H1 (cell line): ENCODE measurements around the gene VASP. TPM values are rescaled to one million over a fixed set of nuclear protein-coding genes. Genes with fewer than 3 reads are reported as not detected.

Experiments used
- CTCF ChIA-PET: fragments of 300-600 bp; sonication (Branson Sonifier 250); formaldehyde crosslinking; loops from one replicate; lab custom pipeline; 2021; ENCODE audit not compliant: partially characterized antibody; lab: Charles Lee
- POLR2A ChIA-PET: fragments of 300-600 bp; sonication (Branson Sonifier 250); formaldehyde crosslinking; loops from one replicate; lab custom pipeline; 2021; ENCODE audit warnings: inconsistent platforms; ENCODE audit not compliant: partially characterized antibody; lab: Charles Lee
- DNase-seq, 2 experiments: peaks; one replicate each; pipeline versions ENCODE4 v3.0.0 to v3.0.0-alpha.2; 2010 to 2022; ENCODE audit warnings: low spot score in 2 of 2, low read depth in 1 of 2, mixed read lengths in 1 of 2
- FAIRE-seq: peaks from 2 replicates; lab custom pipeline; 2011; peaks lifted over from hg19 to GRCh38; lab: Jason Lieb, UNC
- H2AFZ ChIP-seq: 2 replicates; pipeline ENCODE4 v1.8.1; 2012; ENCODE audit warnings: low read length, inconsistent platforms
- H2AK5ac ChIP-seq: 2 replicates; pipeline ENCODE4 v1.6.1; 2013; ENCODE audit warnings: low read depth, low read length
- H2BK120ac ChIP-seq: replicated peaks from 2 replicates; pipeline ENCODE3; 2013; ENCODE audit warnings: low read depth, low read length, inconsistent platforms
- H2BK12ac ChIP-seq: 2 replicates; pipeline ENCODE4 v1.6.1; 2013; ENCODE audit warnings: low read depth, low read length
- H2BK15ac ChIP-seq: 2 replicates; pipeline ENCODE4 v1.6.1; 2013; ENCODE audit warnings: low read length
- H2BK20ac ChIP-seq: 2 replicates; pipeline ENCODE4 v1.6.1; 2013; ENCODE audit warnings: low read length
- H2BK5ac ChIP-seq: 2 replicates; pipeline ENCODE4 v1.6.1; 2013; ENCODE audit warnings: low read depth, low read length
- H3K14ac ChIP-seq: 2 replicates; pipeline ENCODE4 v1.6.1; 2013; ENCODE audit warnings: inconsistent platforms; ENCODE audit not compliant: insufficient read length
- H3K18ac ChIP-seq: 2 replicates; pipeline ENCODE4 v1.6.1; 2013; ENCODE audit warnings: low read length; ENCODE audit errors: extremely low read depth
- H3K23ac ChIP-seq: 2 replicates; pipeline ENCODE4 v1.6.1; 2013; ENCODE audit warnings: inconsistent platforms; ENCODE audit not compliant: insufficient read length
- H3K23me2 ChIP-seq: 2 replicates; pipeline ENCODE4 v1.6.1; 2013; ENCODE audit warnings: low read depth, low read length
- H3K27ac ChIP-seq: 2 replicates; pipeline ENCODE4 v1.6.1; 2011; ENCODE audit warnings: low read depth, low read length, inconsistent platforms
- H3K27me3 ChIP-seq, 4 experiments: replicated peaks in 1 of 4; 1 replicate in 1 of 4; 2 replicates in 3 of 4; pipeline versions ENCODE4 v1.6.1 to v1.8.1; 2011 to 2013; ENCODE audit warnings: low read length in 3 of 4, mild to moderate bottlenecking in 3 of 4, inconsistent platforms in 2 of 4, mixed read lengths in 2 of 4, moderate library complexity in 1 of 4; ENCODE audit not compliant: control insufficient read depth in 3 of 4, insufficient read depth in 3 of 4; ENCODE audit errors: extremely low read depth in 1 of 4
- H3K36me3 ChIP-seq, 4 experiments: 2 replicates each; pipeline versions ENCODE4 v1.6.1 to v1.8.1; 2011 to 2013; ENCODE audit warnings: mild to moderate bottlenecking in 4 of 4, low read length in 3 of 4, moderate library complexity in 2 of 4, control low read depth in 1 of 4, inconsistent platforms in 1 of 4; ENCODE audit not compliant: insufficient read depth in 4 of 4, control insufficient read depth in 2 of 4
- H3K4ac ChIP-seq: replicated peaks from 2 replicates; pipeline ENCODE3; 2013; ENCODE audit warnings: low read length, low read depth, mixed read lengths, inconsistent platforms; ENCODE audit not compliant: insufficient read length
- H3K4me1 ChIP-seq, 4 experiments: replicated peaks in 1 of 4; 1 replicate in 1 of 4; 2 replicates in 3 of 4; pipeline versions ENCODE4 v1.6.1 to v1.8.1; 2011 to 2013; ENCODE audit warnings: low read length in 3 of 4, inconsistent platforms in 2 of 4, mixed read lengths in 1 of 4; ENCODE audit not compliant: insufficient read depth in 4 of 4, control insufficient read depth in 3 of 4
- H3K4me2 ChIP-seq, 2 experiments: 2 replicates each; pipeline versions ENCODE4 v1.6.1 to v1.8.1; 2011 to 2013; ENCODE audit warnings: low read depth in 2 of 2, low read length in 2 of 2, control low read depth in 1 of 2, inconsistent platforms in 1 of 2, mild to moderate bottlenecking in 1 of 2; ENCODE audit not compliant: insufficient read depth in 1 of 2
- H3K4me3 ChIP-seq, 4 experiments: fragments of 200-600, 300-600 bp in 1 of 4; sonication (generic), shearing (Covaris generic), sonication (Bioruptor Twin) in 1 of 4; 2 replicates each; pipeline versions ENCODE4 v1.5.1 to v1.8.1; 2011 to 2016; ENCODE audit warnings: low read length in 4 of 4, low read depth in 3 of 4, control low read depth in 2 of 4, inconsistent platforms in 2 of 4, mild to moderate bottlenecking in 2 of 4, mixed read lengths in 1 of 4, moderate library complexity in 1 of 4; ENCODE audit not compliant: insufficient read depth in 2 of 4; ENCODE audit errors: extremely low read depth in 1 of 4
- H3K56ac ChIP-seq: replicated peaks from 2 replicates; pipeline ENCODE3; 2013; ENCODE audit warnings: low read depth, mild to moderate bottlenecking, mixed read lengths, low read length, inconsistent platforms; ENCODE audit not compliant: insufficient read length
- H3K79me1 ChIP-seq: 2 replicates; pipeline ENCODE4 v1.6.1; 2013; ENCODE audit warnings: low read depth, low read length, control low read depth
- H3K79me2 ChIP-seq, 2 experiments: 2 replicates each; pipeline versions ENCODE4 v1.6.1 to v1.8.1; 2012 to 2013; ENCODE audit warnings: low read length in 2 of 2, mild to moderate bottlenecking in 2 of 2, inconsistent platforms in 1 of 2; ENCODE audit not compliant: insufficient read depth in 2 of 2, control insufficient read depth in 1 of 2
- H3K9ac ChIP-seq, 4 experiments: replicated peaks in 1 of 4; 1 replicate in 1 of 4; 2 replicates in 3 of 4; pipeline versions ENCODE4 v1.6.1 to v1.8.1; 2011 to 2013; ENCODE audit warnings: low read depth in 3 of 4, low read length in 3 of 4, control low read depth in 2 of 4, mild to moderate bottlenecking in 2 of 4, moderate library complexity in 2 of 4, inconsistent platforms in 1 of 4; ENCODE audit errors: extremely low read depth in 1 of 4
- H3K9me3 ChIP-seq, 2 experiments: 2 replicates each; pipeline versions ENCODE4 v1.6.1 to v1.8.1; 2012 to 2013; ENCODE audit warnings: mild to moderate bottlenecking in 2 of 2, moderate library complexity in 2 of 2, control low read depth in 1 of 2, inconsistent platforms in 1 of 2, low read depth in 1 of 2, low read length in 1 of 2, mixed read lengths in 1 of 2; ENCODE audit not compliant: insufficient read depth in 2 of 2
- H4K20me1 ChIP-seq, 2 experiments: replicated peaks in 1 of 2; 2 replicates each; pipeline versions ENCODE3 to v1.8.1; 2011 to 2013; ENCODE audit warnings: inconsistent platforms in 2 of 2, low read length in 2 of 2, mild to moderate bottlenecking in 1 of 2; ENCODE audit not compliant: insufficient read depth in 2 of 2, control insufficient read depth in 1 of 2
- H4K5ac ChIP-seq: 2 replicates; pipeline ENCODE4 v1.6.1; 2013; ENCODE audit warnings: low read length, low read depth, mixed read lengths, inconsistent platforms; ENCODE audit not compliant: insufficient read length
- H4K8ac ChIP-seq: 2 replicates; pipeline ENCODE4 v1.8.0; 2013; ENCODE audit warnings: mild to moderate bottlenecking, moderate library complexity, low read length, inconsistent platforms; ENCODE audit not compliant: insufficient read depth; ENCODE audit errors: extremely low read depth
- H4K91ac ChIP-seq: replicated peaks from 2 replicates; pipeline ENCODE3; 2013; ENCODE audit warnings: low read length, mixed read lengths, inconsistent platforms; ENCODE audit not compliant: insufficient read length
- BACH1 ChIP-seq: IDR thresholded peaks from 2 replicates; pipeline ENCODE4 v1.6.1; 2012; ENCODE audit warnings: low read length, improper control_type of control experiment
- CBX5 ChIP-seq: fragments of 300-800, 300-1000 bp; sonication (generic); IDR thresholded peaks from 2 replicates; pipeline ENCODE4 v1.7.1; 2016; ENCODE audit warnings: antibody characterized with exemption, low read length, low read depth
- CTBP2 ChIP-seq: IDR thresholded peaks from 2 replicates; pipeline ENCODE4 v1.7.0; 2011; ENCODE audit warnings: borderline replicate concordance, mild to moderate bottlenecking, moderate library complexity, mixed read lengths, low read length; ENCODE audit not compliant: insufficient read depth, insufficient read length
- HDAC6 ChIP-seq: IDR thresholded peaks from one replicate; pipeline ENCODE4 v1.7.1; 2012; ENCODE audit warnings: low read depth, mild to moderate bottlenecking, inconsistent platforms, low read length, moderate library complexity
- POU5F1 ChIP-seq: IDR thresholded peaks from 2 replicates; pipeline ENCODE4 v1.6.1; 2011; ENCODE audit warnings: low read depth, mild to moderate bottlenecking, low read length, moderate library complexity
- RXRA ChIP-seq: IDR thresholded peaks from 2 replicates; pipeline ENCODE4 v1.6.1; 2011; ENCODE audit warnings: low read depth, mild to moderate bottlenecking, low read length, moderate library complexity; ENCODE audit not compliant: insufficient read depth
- SAP30 ChIP-seq: fragments of 300-600 bp; sonication (generic); IDR thresholded peaks from 2 replicates; pipeline ENCODE4 v1.7.1; 2012; ENCODE audit warnings: low read length, moderate library complexity, mild to moderate bottlenecking, inconsistent platforms; ENCODE audit not compliant: insufficient read depth, insufficient replicate concordance
- SP2 ChIP-seq: IDR thresholded peaks from 2 replicates; pipeline ENCODE4 v1.6.1; 2012; ENCODE audit warnings: mild to moderate bottlenecking, low read length, inconsistent platforms
- SUZ12 ChIP-seq: fragments of 200-600 bp; sonication (generic); IDR thresholded peaks from 2 replicates; pipeline ENCODE4 v1.6.1; 2012; ENCODE audit warnings: mild to moderate bottlenecking, inconsistent platforms, low read length, moderate library complexity, mixed read lengths
- USF2 ChIP-seq: IDR thresholded peaks from 2 replicates; pipeline ENCODE4 v1.6.1; 2011; ENCODE audit warnings: low read length, improper control_type of control experiment
- WGBS, 2 experiments: shearing (Covaris generic) in 1 of 2; methylation state at CpG; one replicate each; pipeline versions ENCODE4 v1.1.6 to v1.1.7; 2013 to 2015; ENCODE audit warnings: low lambda C conversion rate in 2 of 2, mixed read lengths in 2 of 2, inconsistent platforms in 1 of 2, low coverage in 1 of 2, missing lambda C conversion rate in 1 of 2; ENCODE audit not compliant: insufficient replicate concordance in 2 of 2, insufficient coverage in 1 of 2, insufficient read length in 1 of 2; ENCODE audit errors: extremely low coverage in 1 of 2, missing lambda C conversion rate in 1 of 2; 5-methylcytosine and 5-hydroxymethylcytosine counted together
- polyA plus RNA-seq, 7 experiments: library from polyadenylated mRNA; depleted of rRNA in 3 of 7; stranded (reverse) in 5 of 7; unstranded in 2 of 7; fragments of >200 nt in 5 of 7; fragments of 200-250 nt in 2 of 7; gene quantifications; 1 replicate in 5 of 7; 2 replicates in 1 of 7; 4 replicates in 1 of 7; pipeline versions ENCODE4 v1.2.1 to v1.2.3, GENCODE V29; 2011 to 2013; ENCODE audit warnings: missing spikeins in 2 of 7, mixed read lengths in 2 of 7
- total RNA-seq: library from RNA; stranded (reverse); fragmentation: NEBNext Ultra II Directional; extraction: Animal tissue kit (Norgen Biotek cat#: 25700); gene quantifications from 2 replicates; pipeline ENCODE4 v1.2.1, GENCODE V29; 2021

VASP gene
- total and polyA plus RNA-seq, 2 of the 8 experiments (the other 6 are each of a cell fraction or from before 2014, with no cell fraction given): 89.7 to 135 TPM

- H3K9ac ChIP-seq: no peak overlapping the region
- 91% methylated on average over 9 of the region's 10 CpGs; no CpG with 5 or more reads in 1 of the 2 experiments for WGBS, 2 experiments
- H2BK120ac ChIP-seq: no peak overlapping the region
- H3K9me3 ChIP-seq: no peaks in the 10 kb centered on the region
- no peak for DNase-seq
- no peak overlapping the region for H3K4ac ChIP-seq
- no peaks in the 10 kb centered on the region for H4K20me1 ChIP-seq
- no peak overlapping the region for H2AFZ ChIP-seq
- H3K79me2 ChIP-seq: no peaks in the 10 kb centered on the region
- H3K27ac ChIP-seq: no peak overlapping the region
- H4K91ac ChIP-seq: no peak overlapping the region
- H3K36me3 ChIP-seq: no peaks in the 10 kb centered on the region
- POLR2A ChIA-PET: interaction anchor here (1.0 kb wide), 1 partner anchor 20 kb away, joined by 4 read pairs; no protein-coding TSS in a partner anchor
- H3K56ac ChIP-seq: no peak overlapping the region
- no peak for FAIRE-seq
- H3K79me1 ChIP-seq: no peaks in the 10 kb centered on the region
- no peak overlapping the region for H4K8ac ChIP-seq
- TF ChIP-seq RXRA (no peak), USF2 (no peak), HDAC6 (no peak), SAP30 (no peak), POU5F1 (no peak), CBX5 (no peak), CTBP2 (no peak), SUZ12 (no peak), BACH1 (no peak), SP2 (no peak)
- no peak overlapping the region for H4K5ac ChIP-seq
- no peaks in the 10 kb centered on the region for H3K27me3 ChIP-seq
- H3K14ac ChIP-seq: no peak overlapping the region
- H3K23me2 ChIP-seq: no peaks in the 10 kb centered on the region
- no peak overlapping the region for H3K4me3 ChIP-seq
- no peak overlapping the region for H2BK12ac ChIP-seq
- H3K18ac ChIP-seq: no peak overlapping the region
- H2BK5ac ChIP-seq: no peak overlapping the region
- no peak overlapping the region for H2AK5ac ChIP-seq
- no peak overlapping the region for H2BK20ac ChIP-seq
- no peak overlapping the region for H3K4me2 ChIP-seq
- no peak overlapping the region for H3K23ac ChIP-seq
- H3K4me1 ChIP-seq: peaks cover 0 to 3% (median 0%) of the 10 kb centered on the region in 4 experiments; a peak in 2 of 7 replicates
- CTCF ChIA-PET: interaction anchor here (0.7 to 4.7 kb wide), 4 partner anchors 9 to 24 kb away, joined by 3 to 37 read pairs (median 8); no protein-coding TSS in a partner anchor
- H2BK15ac ChIP-seq: no peak overlapping the region
Measured at GRCh38 chr19:45547211-45547770, 40.0 kb downstream of the VASP start.
